Left renal cortex interstitium (tissue), 4 donors: Measurements from ENCODE around the gene NDUFV3. TPM values are rescaled to one million over a fixed set of nuclear protein-coding genes. Genes with fewer than 3 reads are reported as not detected.

Experiments
- polyA plus RNA-seq, 4 donors: library from polyadenylated mRNA; unstranded; fragments of 120-200 nt; gene quantifications; one replicate each; pipeline ENCODE4 v1.2.1, GENCODE V29; 2013; ENCODE audit not compliant: insufficient read length in 4 of 4

NDUFV3 gene
- polyA plus RNA-seq, 4 donors, result 38.5 to 47.1 (median 43.2) TPM

Other genes starting within 250 kb of the NDUFV3 start
- 10 to 100 TPM; 35.9 to 45.0 (median 38.7) TPM for gene PDE9A, start 239.7 kb upstream of the NDUFV3 start, polyA plus RNA-seq
- 10 to 100 TPM in 3 of 4 donors, 1 to 10 TPM in 1; 8.0 to 16.6 (median 13.1) TPM for gene WDR4, start 13.8 kb upstream of the NDUFV3 start, polyA plus RNA-seq
- gene ERVH48-1, start 32.3 kb downstream of the NDUFV3 start, polyA plus RNA-seq, result 1 to 10 TPM in 2 of 4 donors, under 1 TPM in 2; 0.13 to 1.8 (median 0.98) TPM
- 10 to 100 TPM; 23.9 to 30.9 (median 26.8) TPM for gene PKNOX1, start 81.3 kb downstream of the NDUFV3 start, polyA plus RNA-seq
- gene CBS, start 182.5 kb downstream of the NDUFV3 start, polyA plus RNA-seq, result 10 to 100 TPM; 19.8 to 63.8 (median 40.4) TPM
- 10 to 100 TPM; 15.0 to 88.0 (median 68.9) TPM for gene U2AF1, start 214.3 kb downstream of the NDUFV3 start, polyA plus RNA-seq